Neural cell (in vitro differentiated cells): ENCODE measurements around the gene SHANK3. TPM values are rescaled to one million over a fixed set of nuclear protein-coding genes. Genes with fewer than 3 reads are reported as not detected.

Experiments used
- H2AFZ ChIP-seq: fragments of 200-600, 300-800 bp; sonication (generic), shearing (Covaris generic); 2 replicates; pipeline ENCODE4 v1.6.0; 2014; ENCODE audit warnings: low read depth, mild to moderate bottlenecking, antibody characterized with exemption, low read length, moderate library complexity
- H3F3A ChIP-seq: fragments of 200-600 bp; shearing (Covaris generic); 2 replicates; pipeline ENCODE4 v1.6.1; 2016; ENCODE audit warnings: mild to moderate bottlenecking, moderate library complexity, mixed read lengths, antibody characterized with exemption, low read length; ENCODE audit not compliant: insufficient read depth, poor library complexity, severe bottlenecking
- H3K27ac ChIP-seq: fragments of 200-600, 300-800 bp; sonication (generic), shearing (Covaris generic); 2 replicates; pipeline ENCODE4 v1.5.1; 2014; ENCODE audit warnings: mild to moderate bottlenecking, low read length, moderate library complexity
- H3K27me3 ChIP-seq: fragments of 300-800, 200-600 bp; sonication (generic), shearing (Covaris generic); 2 replicates; pipeline ENCODE4 v1.6.0; 2014; ENCODE audit warnings: mild to moderate bottlenecking, low read depth, low read length, moderate library complexity; ENCODE audit not compliant: insufficient read depth
- H3K36me3 ChIP-seq: fragments of 300-800, 200-600 bp; sonication (generic), shearing (Covaris generic); 2 replicates; pipeline ENCODE4 v1.5.1; 2014; ENCODE audit warnings: mild to moderate bottlenecking, antibody characterized with exemption, low read length, moderate library complexity; ENCODE audit not compliant: insufficient read depth
- H3K4me2 ChIP-seq: fragments of 300-800, 200-600 bp; sonication (generic), shearing (Covaris generic); 2 replicates; pipeline ENCODE4 v1.6.0; 2014; ENCODE audit warnings: mild to moderate bottlenecking, low read length
- H3K4me3 ChIP-seq: fragments of 300-800, 200-600 bp; sonication (generic), shearing (Covaris generic); 2 replicates; pipeline ENCODE4 v1.5.1; 2014; ENCODE audit warnings: mild to moderate bottlenecking, low read length, moderate library complexity
- H3K79me2 ChIP-seq: fragments of 200-600 bp; shearing (Covaris generic); replicated peaks from 2 replicates; pipeline ENCODE4 v1.6.0; 2014; ENCODE audit warnings: mild to moderate bottlenecking, low read length, moderate library complexity; ENCODE audit not compliant: insufficient read depth
- H3K9ac ChIP-seq: fragments of 300-800, 200-600 bp; sonication (generic), shearing (Covaris generic); 2 replicates; pipeline ENCODE4 v1.6.1; 2016; ENCODE audit warnings: mild to moderate bottlenecking, low read length, mixed read lengths
- H3K9me2 ChIP-seq: fragments of 200-600 bp; shearing (Covaris generic); 2 replicates; pipeline ENCODE4 v1.6.1; 2016; ENCODE audit warnings: mild to moderate bottlenecking, low read length, mixed read lengths; ENCODE audit not compliant: insufficient read depth
- H3K9me3 ChIP-seq: fragments of 200-600, 300-800 bp; sonication (generic), shearing (Covaris generic); 2 replicates; pipeline ENCODE4 v1.6.1; 2016; ENCODE audit warnings: mild to moderate bottlenecking, mixed run types, low read length, moderate library complexity, mixed read lengths
- H4K20me1 ChIP-seq: fragments of 200-600 bp; shearing (Covaris generic); 2 replicates; pipeline ENCODE4 v1.6.1; 2016; ENCODE audit warnings: mild to moderate bottlenecking, mixed run types; ENCODE audit not compliant: insufficient read depth
- EP300 ChIP-seq: fragments of 450-650 bp; conservative IDR thresholded peaks from 2 replicates; pipeline ENCODE4 v1.6.1; 2014; ENCODE audit warnings: antibody characterized with exemption, mild to moderate bottlenecking, moderate library complexity; ENCODE audit not compliant: poor library complexity, severe bottlenecking
- EZH2 ChIP-seq: fragments of 200-600, 300-800 bp; shearing (Covaris generic), sonication (generic); IDR thresholded peaks from 2 replicates; pipeline ENCODE4 v1.6.1; 2014; ENCODE audit warnings: antibody characterized with exemption, low read length, borderline replicate concordance, mild to moderate bottlenecking; ENCODE audit not compliant: insufficient read depth, poor library complexity, severe bottlenecking
- MXI1 ChIP-seq: fragments of 450-650 bp; conservative IDR thresholded peaks from 2 replicates; pipeline ENCODE4 v1.6.1; 2014; ENCODE audit warnings: antibody characterized with exemption, mild to moderate bottlenecking; ENCODE audit not compliant: poor library complexity, severe bottlenecking
- POLR2AphosphoS5 ChIP-seq: IDR thresholded peaks from 2 replicates; pipeline ENCODE4 v1.6.1; 2012
- RAD21 ChIP-seq: fragments of 450-650 bp; conservative IDR thresholded peaks from 2 replicates; pipeline ENCODE4 v1.6.1; 2014; ENCODE audit warnings: antibody characterized with exemption, mild to moderate bottlenecking, moderate library complexity
- SMC3 ChIP-seq: fragments of 450-650 bp; conservative IDR thresholded peaks from 2 replicates; pipeline ENCODE4 v1.6.1; 2014; ENCODE audit warnings: antibody characterized with exemption, mild to moderate bottlenecking, moderate library complexity; ENCODE audit not compliant: poor library complexity
- TAF1 ChIP-seq: IDR thresholded peaks from 2 replicates; pipeline ENCODE4 v1.6.1; 2012; ENCODE audit warnings: low read depth
- polyA plus RNA-seq: library from polyadenylated mRNA; depleted of rRNA; stranded (reverse); fragments of >200 nt; gene quantifications from 2 replicates; pipeline ENCODE4 v1.2.3, GENCODE V29; 2014
- TF ChIP-seq, protein P1 (sequence below): IDR thresholded peaks from 2 replicates; pipeline ENCODE4 v1.6.1; 2012; ENCODE audit warnings: borderline replicate concordance
- TF ChIP-seq, protein P2 (sequence below): fragments of 450-650 bp; IDR thresholded peaks from 2 replicates; pipeline ENCODE4 v1.5.1; 2014; ENCODE audit warnings: antibody characterized with exemption, mild to moderate bottlenecking, moderate library complexity; ENCODE audit not compliant: poor library complexity, severe bottlenecking

Gene SHANK3
- polyA plus RNA-seq, 1 donor from 2014 or later = 5.5 TPM

DNA sequence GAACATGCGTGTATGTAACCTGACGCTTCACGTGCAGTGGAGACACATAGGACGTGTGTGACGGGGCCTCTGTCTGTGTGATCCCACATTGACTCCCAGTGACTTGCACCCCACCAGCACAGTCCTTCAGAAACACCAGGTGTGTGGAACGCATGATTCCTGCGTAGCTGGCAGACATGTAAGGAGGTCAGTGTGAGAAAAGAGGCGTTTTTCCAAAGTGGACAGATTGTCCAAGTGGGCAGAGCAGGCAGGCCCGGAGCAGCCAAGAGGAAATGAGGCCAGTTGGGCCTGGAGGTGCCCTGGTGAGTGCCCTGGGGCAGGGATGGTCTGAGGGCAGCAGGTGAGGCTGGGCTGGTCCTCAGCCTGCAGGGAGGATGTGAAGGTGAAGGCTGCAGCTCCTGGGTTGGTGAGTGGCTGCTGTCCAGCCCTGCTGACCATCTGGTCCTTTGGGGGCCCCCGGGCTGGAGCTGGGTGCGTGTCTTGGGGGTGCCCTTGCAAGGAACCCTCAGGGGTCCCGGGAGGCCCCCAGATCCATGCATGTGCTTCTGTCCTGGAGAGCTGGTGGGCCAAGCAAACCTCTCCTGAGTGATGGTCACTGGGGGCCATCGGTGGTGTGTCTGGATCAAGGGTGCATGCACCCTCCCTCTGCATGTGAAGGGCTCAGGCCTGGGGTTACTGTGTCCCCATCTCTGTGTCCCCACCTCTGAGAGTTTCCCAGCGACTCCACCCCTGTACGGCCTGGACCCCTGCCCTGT, 26.6 kb downstream of the SHANK3 start:
- no peaks in the 10 kb centered on the region for H3K9me3 ChIP-seq
- H3K4me3 ChIP-seq = peak overlapping the region; percentile 73
- no peak overlapping the region for H2AFZ ChIP-seq
- no peak overlapping the region for H3K4me2 ChIP-seq
- H3K27me3 ChIP-seq = no peaks in the 10 kb centered on the region
- H3K79me2 ChIP-seq = no peaks in the 10 kb centered on the region
- no peaks in the 10 kb centered on the region for H3K36me3 ChIP-seq
- no peaks in the 10 kb centered on the region for H3K9me2 ChIP-seq
- TF ChIP-seq TAF1 (no peak), EP300 (no peak), EZH2 (no peak), SMC3 (no peak), POLR2AphosphoS5 (no peak), MXI1 (no peak), RAD21 (no peak)
- TF ChIP-seq, protein P1, sequence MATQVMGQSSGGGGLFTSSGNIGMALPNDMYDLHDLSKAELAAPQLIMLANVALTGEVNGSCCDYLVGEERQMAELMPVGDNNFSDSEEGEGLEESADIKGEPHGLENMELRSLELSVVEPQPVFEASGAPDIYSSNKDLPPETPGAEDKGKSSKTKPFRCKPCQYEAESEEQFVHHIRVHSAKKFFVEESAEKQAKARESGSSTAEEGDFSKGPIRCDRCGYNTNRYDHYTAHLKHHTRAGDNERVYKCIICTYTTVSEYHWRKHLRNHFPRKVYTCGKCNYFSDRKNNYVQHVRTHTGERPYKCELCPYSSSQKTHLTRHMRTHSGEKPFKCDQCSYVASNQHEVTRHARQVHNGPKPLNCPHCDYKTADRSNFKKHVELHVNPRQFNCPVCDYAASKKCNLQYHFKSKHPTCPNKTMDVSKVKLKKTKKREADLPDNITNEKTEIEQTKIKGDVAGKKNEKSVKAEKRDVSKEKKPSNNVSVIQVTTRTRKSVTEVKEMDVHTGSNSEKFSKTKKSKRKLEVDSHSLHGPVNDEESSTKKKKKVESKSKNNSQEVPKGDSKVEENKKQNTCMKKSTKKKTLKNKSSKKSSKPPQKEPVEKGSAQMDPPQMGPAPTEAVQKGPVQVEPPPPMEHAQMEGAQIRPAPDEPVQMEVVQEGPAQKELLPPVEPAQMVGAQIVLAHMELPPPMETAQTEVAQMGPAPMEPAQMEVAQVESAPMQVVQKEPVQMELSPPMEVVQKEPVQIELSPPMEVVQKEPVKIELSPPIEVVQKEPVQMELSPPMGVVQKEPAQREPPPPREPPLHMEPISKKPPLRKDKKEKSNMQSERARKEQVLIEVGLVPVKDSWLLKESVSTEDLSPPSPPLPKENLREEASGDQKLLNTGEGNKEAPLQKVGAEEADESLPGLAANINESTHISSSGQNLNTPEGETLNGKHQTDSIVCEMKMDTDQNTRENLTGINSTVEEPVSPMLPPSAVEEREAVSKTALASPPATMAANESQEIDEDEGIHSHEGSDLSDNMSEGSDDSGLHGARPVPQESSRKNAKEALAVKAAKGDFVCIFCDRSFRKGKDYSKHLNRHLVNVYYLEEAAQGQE = no peak
- TF ChIP-seq, protein P2, sequence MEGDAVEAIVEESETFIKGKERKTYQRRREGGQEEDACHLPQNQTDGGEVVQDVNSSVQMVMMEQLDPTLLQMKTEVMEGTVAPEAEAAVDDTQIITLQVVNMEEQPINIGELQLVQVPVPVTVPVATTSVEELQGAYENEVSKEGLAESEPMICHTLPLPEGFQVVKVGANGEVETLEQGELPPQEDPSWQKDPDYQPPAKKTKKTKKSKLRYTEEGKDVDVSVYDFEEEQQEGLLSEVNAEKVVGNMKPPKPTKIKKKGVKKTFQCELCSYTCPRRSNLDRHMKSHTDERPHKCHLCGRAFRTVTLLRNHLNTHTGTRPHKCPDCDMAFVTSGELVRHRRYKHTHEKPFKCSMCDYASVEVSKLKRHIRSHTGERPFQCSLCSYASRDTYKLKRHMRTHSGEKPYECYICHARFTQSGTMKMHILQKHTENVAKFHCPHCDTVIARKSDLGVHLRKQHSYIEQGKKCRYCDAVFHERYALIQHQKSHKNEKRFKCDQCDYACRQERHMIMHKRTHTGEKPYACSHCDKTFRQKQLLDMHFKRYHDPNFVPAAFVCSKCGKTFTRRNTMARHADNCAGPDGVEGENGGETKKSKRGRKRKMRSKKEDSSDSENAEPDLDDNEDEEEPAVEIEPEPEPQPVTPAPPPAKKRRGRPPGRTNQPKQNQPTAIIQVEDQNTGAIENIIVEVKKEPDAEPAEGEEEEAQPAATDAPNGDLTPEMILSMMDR = no peak
- H3F3A ChIP-seq = peaks cover 4% of the 10 kb centered on the region
- H3K27ac ChIP-seq = no peak overlapping the region
- H4K20me1 ChIP-seq = no peaks in the 10 kb centered on the region
- no peak overlapping the region for H3K9ac ChIP-seq

- no peak overlapping the region for H3K4me2 ChIP-seq
- no peak overlapping the region for H3K9ac ChIP-seq
- no peaks in the 10 kb centered on the region for H3K9me3 ChIP-seq
- no peaks in the 10 kb centered on the region for H3K36me3 ChIP-seq
- no peak overlapping the region for H3K27ac ChIP-seq
- H3K27me3 ChIP-seq = no peaks in the 10 kb centered on the region
- H3F3A ChIP-seq = peaks cover 4% of the 10 kb centered on the region
- TF ChIP-seq, protein P2 = peak; percentile 43
- TF ChIP-seq POLR2AphosphoS5 = no peak
- peak; percentile 42 for TF ChIP-seq SMC3
- TF ChIP-seq RAD21 = peak; percentile 34
- no peak for TF ChIP-seq TAF1
- no peak overlapping the region for H3K4me3 ChIP-seq
- no peaks in the 10 kb centered on the region for H3K9me2 ChIP-seq
- no peaks in the 10 kb centered on the region for H3K79me2 ChIP-seq
- no peaks in the 10 kb centered on the region for H4K20me1 ChIP-seq
- H2AFZ ChIP-seq = no peak overlapping the region
Observed at GRCh38 chr22:50699756-50700386, 27.2 kb downstream of the SHANK3 start.
